Thymus (tissue), 11 donors: ENCODE results near the gene KLF18. TPM values are rescaled to one million over a fixed set of nuclear protein-coding genes. Genes with fewer than 3 reads are reported as not detected.

Experiments used
- DNase-seq, 9 donors: peaks; one replicate each; pipeline ENCODE4 v3.0.0-alpha.2; 2013; ENCODE audit warnings: low spot score in 9 of 9, low read depth in 6 of 9, missing footprints in 1 of 9
- H3K27ac ChIP-seq, 2 donors: one replicate each; pipeline ENCODE4 v1.5.1; 2013; ENCODE audit warnings: control low read depth in 1 of 2, low read depth in 1 of 2, low read length in 1 of 2, mild to moderate bottlenecking in 1 of 2, moderate library complexity in 1 of 2
- H3K27me3 ChIP-seq, 2 donors: one replicate each; pipeline ENCODE4 v1.5.1; 2013; ENCODE audit warnings: low read length in 1 of 2; ENCODE audit not compliant: control insufficient read depth in 2 of 2, insufficient read depth in 1 of 2
- H3K36me3 ChIP-seq, 2 donors: one replicate each; pipeline ENCODE4 v1.5.1; 2013; ENCODE audit warnings: low read length in 1 of 2, mild to moderate bottlenecking in 1 of 2, moderate library complexity in 1 of 2; ENCODE audit not compliant: control insufficient read depth in 2 of 2, insufficient read depth in 2 of 2
- H3K4me1 ChIP-seq, 2 donors: one replicate each; pipeline ENCODE4 v1.5.1; 2013; ENCODE audit warnings: low read length in 2 of 2; ENCODE audit not compliant: control insufficient read depth in 2 of 2, insufficient read depth in 2 of 2
- H3K4me3 ChIP-seq, 2 donors: one replicate each; pipeline ENCODE4 v1.5.1; 2013; ENCODE audit warnings: low read length in 2 of 2, control low read depth in 1 of 2, mild to moderate bottlenecking in 1 of 2
- H3K9me3 ChIP-seq, 2 donors: one replicate each; pipeline ENCODE4 v1.5.1; 2013; ENCODE audit warnings: low read length in 1 of 2, mild to moderate bottlenecking in 1 of 2; ENCODE audit not compliant: control insufficient read depth in 2 of 2, insufficient read depth in 1 of 2
- WGBS: extraction: QIAGEN DNeasy Blood & Tissue Kit; methylation state at CpG from one replicate; pipeline ENCODE4 v1.1.7; 2013; 5-methylcytosine and 5-hydroxymethylcytosine counted together
- polyA plus RNA-seq: library from polyadenylated mRNA; stranded (reverse); fragments of 200-250 nt; gene quantifications from one replicate; pipeline ENCODE4 v1.2.3, GENCODE V29; 2013
- total RNA-seq: library from RNA; stranded (reverse); fragments of 120-200 nt; gene quantifications from one replicate; pipeline ENCODE4 v1.2.4, GENCODE V29; 2013
- donor health status: healthy.

The KLF18 gene
- total and polyA plus RNA-seq, 2 donors = under 0.01 to 0.02 TPM

GRCh38 chr1:44111861-44112260, 29.6 kb downstream of the KLF18 start:
- Histone ChIP-seq H3K4me3 (no peak overlapping the region), H3K27me3 (no peaks in the 10 kb centered on the region), H3K27ac (no peak overlapping the region), H3K4me1 (no peaks in the 10 kb centered on the region), H3K36me3 (no peaks in the 10 kb centered on the region), H3K9me3 (no peaks in the 10 kb centered on the region)
- DNase-seq = no peak
- 96% methylated on average over 4 of the region's 4 CpGs for WGBS

GRCh38 chr1:44110916-44111315, 30.5 kb downstream of the KLF18 start:
- H3K36me3 ChIP-seq = no peaks in the 10 kb centered on the region
- H3K4me3 ChIP-seq = no peak overlapping the region
- DNase-seq = no peak
- peaks cover 0 to 2% of the 10 kb centered on the region in 2 donors for H3K27me3 ChIP-seq
- 98% methylated on average over 5 of the region's 5 CpGs for WGBS
- no peaks in the 10 kb centered on the region for H3K9me3 ChIP-seq
- no peak overlapping the region for H3K27ac ChIP-seq
- no peaks in the 10 kb centered on the region for H3K4me1 ChIP-seq

- 94% methylated on average over 1 of the region's 1 CpG for WGBS
- no peak overlapping the region for H3K4me3 ChIP-seq
- no peaks in the 10 kb centered on the region for H3K4me1 ChIP-seq
Measured at GRCh38 chr1:44108971-44109370, 32.5 kb downstream of the KLF18 start.

GRCh38 chr1:44108241-44108640, 33.2 kb downstream of the KLF18 start:
- 100% methylated on average over 1 of the region's 1 CpG for WGBS
- no peak overlapping the region for H3K4me3 ChIP-seq
- no peaks in the 10 kb centered on the region for H3K9me3 ChIP-seq
- H3K4me1 ChIP-seq = no peaks in the 10 kb centered on the region
- H3K27me3 ChIP-seq = peaks cover 0 to 7% of the 10 kb centered on the region in 2 donors
- H3K36me3 ChIP-seq = no peaks in the 10 kb centered on the region
- no peak for DNase-seq
- no peak overlapping the region for H3K27ac ChIP-seq

More at GRCh38 chr1:44108971-44109370, 32.5 kb downstream of the KLF18 start:
- Histone ChIP-seq H3K27me3 (peaks cover 0 to 5% of the 10 kb centered on the region in 2 donors), H3K27ac (no peak overlapping the region), H3K9me3 (no peaks in the 10 kb centered on the region), H3K36me3 (no peaks in the 10 kb centered on the region)
- no peak for DNase-seq

- no peak overlapping the region for H3K4me3 ChIP-seq
- no peaks in the 10 kb centered on the region for H3K9me3 ChIP-seq
- H3K36me3 ChIP-seq = no peaks in the 10 kb centered on the region
- no peaks in the 10 kb centered on the region for H3K4me1 ChIP-seq
- H3K27me3 ChIP-seq = peaks cover 0 to 8% of the 10 kb centered on the region in 2 donors
- DNase-seq = no peak
- 92% methylated on average over 3 of the region's 3 CpGs for WGBS
- H3K27ac ChIP-seq = no peak overlapping the region
Measured at GRCh38 chr1:44105810-44106209, 35.6 kb downstream of the KLF18 start.

GRCh38 chr1:44103270-44104131, 37.9 kb downstream of the KLF18 start:
- H3K36me3 ChIP-seq = no peaks in the 10 kb centered on the region
- 85% methylated on average over 46 of the region's 46 CpGs for WGBS
- DNase-seq = no peak

GRCh38 chr1:44101328-44101727, 40.1 kb downstream of the KLF18 start:
- H3K4me1 ChIP-seq = no peaks in the 10 kb centered on the region
- H3K9me3 ChIP-seq = no peaks in the 10 kb centered on the region
- H3K27me3 ChIP-seq = peaks cover 0 to 8% of the 10 kb centered on the region in 2 donors
- 95% methylated on average over 7 of the region's 7 CpGs for WGBS
- H3K27ac ChIP-seq = no peak overlapping the region
- DNase-seq = no peak
- H3K4me3 ChIP-seq = no peak overlapping the region
- H3K36me3 ChIP-seq = no peaks in the 10 kb centered on the region

More at GRCh38 chr1:44103270-44104131, 37.9 kb downstream of the KLF18 start:
- Histone ChIP-seq H3K4me1 (no peaks in the 10 kb centered on the region), H3K9me3 (no peaks in the 10 kb centered on the region), H3K4me3 (no peak overlapping the region), H3K27ac (no peak overlapping the region), H3K27me3 (peaks cover 0 to 8% of the 10 kb centered on the region in 2 donors)

GRCh38 chr1:44100183-44100868, 41.1 kb downstream of the KLF18 start:
- H3K27ac ChIP-seq = no peak overlapping the region
- no peaks in the 10 kb centered on the region for H3K36me3 ChIP-seq
- 97% methylated on average over 9 of the region's 9 CpGs for whole genome bisulfite sequencing
- peaks cover 0 to 3% of the 10 kb centered on the region in 2 donors for H3K27me3 ChIP-seq
- no peak overlapping the region for H3K4me3 ChIP-seq
- no peaks in the 10 kb centered on the region for H3K4me1 ChIP-seq
- DNase-seq = no peak
- H3K9me3 ChIP-seq = no peaks in the 10 kb centered on the region

GRCh38 chr1:44094047-44094446, 47.4 kb downstream of the KLF18 start:
- DNase-seq = no peak
- no peak overlapping the region for H3K27ac ChIP-seq
- H3K4me3 ChIP-seq = no peak overlapping the region
- WGBS = 98% methylated on average over 2 of the region's 2 CpGs
- no peaks in the 10 kb centered on the region for H3K27me3 ChIP-seq
- H3K4me1 ChIP-seq = no peaks in the 10 kb centered on the region
- no peaks in the 10 kb centered on the region for H3K9me3 ChIP-seq
- H3K36me3 ChIP-seq = no peaks in the 10 kb centered on the region
